CD14-positive monocyte (primary cell): ENCODE data around the gene WDR33. TPM values are rescaled to one million over a fixed set of nuclear protein-coding genes. Genes with fewer than 3 reads are reported as not detected.

ENCODE experiments used
- DNase-seq, 3 donors: peaks; one replicate each; pipeline ENCODE4 v3.0.0-alpha.2; 2011 to 2022
- H2AFZ ChIP-seq: 2 replicates; pipeline ENCODE4 v1.6.0; 2012; ENCODE audit warnings: mild to moderate bottlenecking, low read depth, low read length, inconsistent platforms; ENCODE audit not compliant: insufficient read depth, poor library complexity, severe bottlenecking
- H3K27ac ChIP-seq, 2 donors: 1 replicate in 1 of 2; 2 replicates in 1 of 2; pipeline ENCODE4 v1.5.1; 2012 to 2013; ENCODE audit warnings: low read length in 2 of 2, control low read depth in 1 of 2, inconsistent platforms in 1 of 2, low read depth in 1 of 2, mild to moderate bottlenecking in 1 of 2
- H3K27me3 ChIP-seq, 2 donors: one replicate each; pipeline versions ENCODE4 v1.6.0 to v1.6.1; 2011 to 2013; ENCODE audit warnings: low read length in 2 of 2; ENCODE audit not compliant: control insufficient read depth in 2 of 2, insufficient read depth in 2 of 2
- H3K36me3 ChIP-seq, 2 donors: replicated peaks in 1 of 2; 1 replicate in 1 of 2; 2 replicates in 1 of 2; pipeline versions ENCODE4 v1.5.1 to v1.6.1; 2012 to 2013; ENCODE audit warnings: low read length in 2 of 2, control low read depth in 1 of 2, inconsistent platforms in 1 of 2, mild to moderate bottlenecking in 1 of 2; ENCODE audit not compliant: insufficient read depth in 2 of 2, control insufficient read depth in 1 of 2
- H3K4me1 ChIP-seq, 2 donors: 1 replicate in 1 of 2; 2 replicates in 1 of 2; pipeline versions ENCODE4 v1.5.1 to v1.6.1; 2012 to 2013; ENCODE audit warnings: low read length in 2 of 2, control low read depth in 1 of 2, inconsistent platforms in 1 of 2, mild to moderate bottlenecking in 1 of 2, moderate library complexity in 1 of 2; ENCODE audit not compliant: insufficient read depth in 2 of 2, control insufficient read depth in 1 of 2
- H3K4me2 ChIP-seq: replicated peaks from 2 replicates; pipeline ENCODE3; 2012; ENCODE audit warnings: low read length, moderate library complexity, mild to moderate bottlenecking; ENCODE audit not compliant: poor library complexity, severe bottlenecking; ENCODE audit errors: extremely low read depth
- H3K4me3 ChIP-seq, 3 experiments: fragments of 200-600 bp in 1 of 3; sonication (generic) in 1 of 3; replicated peaks in 1 of 3; 1 replicate in 2 of 3; 2 replicates in 1 of 3; pipeline ENCODE4 v1.5.1; 2011 to 2013; ENCODE audit warnings: low read length in 3 of 3, mild to moderate bottlenecking in 3 of 3, control low read depth in 2 of 3, low read depth in 2 of 3, inconsistent platforms in 1 of 3, moderate library complexity in 1 of 3
- H3K79me2 ChIP-seq: 2 replicates; pipeline ENCODE4 v1.6.0; 2012; ENCODE audit warnings: mild to moderate bottlenecking, control low read depth, inconsistent platforms, low read length, moderate library complexity; ENCODE audit not compliant: insufficient read depth
- H3K9ac ChIP-seq: 2 replicates; pipeline ENCODE4 v1.6.0; 2017; ENCODE audit warnings: low read length, mild to moderate bottlenecking; ENCODE audit not compliant: insufficient read depth, poor library complexity, severe bottlenecking
- H3K9me3 ChIP-seq, 2 donors: replicated peaks in 1 of 2; 1 replicate in 1 of 2; 2 replicates in 1 of 2; pipeline versions ENCODE4 v1.5.1 to v1.6.1; 2012 to 2013; ENCODE audit warnings: low read length in 2 of 2, control low read depth in 1 of 2; ENCODE audit not compliant: control insufficient read depth in 1 of 2, insufficient read depth in 1 of 2
- H4K20me1 ChIP-seq: 2 replicates; pipeline ENCODE4 v1.6.0; 2012; ENCODE audit warnings: mild to moderate bottlenecking, low read length, control low read depth, moderate library complexity; ENCODE audit not compliant: insufficient read depth
- H3K27ac Mint-ChIP-seq, 7 donors: one replicate each; pipeline ENCODE4 v1.8.0; 2020; ENCODE audit warnings: mild to moderate bottlenecking in 7 of 7, mixed read lengths in 7 of 7, moderate library complexity in 6 of 7, inconsistent platforms in 2 of 7
- H3K27me3 Mint-ChIP-seq, 3 donors: one replicate each; pipeline ENCODE4 v1.8.0; 2021 to 2022; ENCODE audit warnings: low read depth in 3 of 3, mild to moderate bottlenecking in 3 of 3, mixed read lengths in 3 of 3, moderate library complexity in 3 of 3, inconsistent platforms in 1 of 3
- H3K36me3 Mint-ChIP-seq, 2 donors: one replicate each; pipeline ENCODE4 v1.8.0; 2020; ENCODE audit warnings: mixed read lengths in 2 of 2, inconsistent platforms in 1 of 2, mild to moderate bottlenecking in 1 of 2
- H3K4me1 Mint-ChIP-seq: one replicate; pipeline ENCODE4 v1.8.0; 2020; ENCODE audit warnings: mild to moderate bottlenecking, mixed read lengths
- H3K4me3 Mint-ChIP-seq, 2 donors: one replicate each; pipeline ENCODE4 v1.8.0; 2020; ENCODE audit warnings: mild to moderate bottlenecking in 2 of 2, mixed read lengths in 2 of 2, moderate library complexity in 1 of 2
- H3K9me3 Mint-ChIP-seq, 7 donors: one replicate each; pipeline ENCODE4 v1.8.0; 2020 to 2022; ENCODE audit warnings: mixed read lengths in 7 of 7, mild to moderate bottlenecking in 6 of 7, moderate library complexity in 6 of 7, inconsistent platforms in 2 of 7
- WGBS: methylation state at CpG from one replicate; pipeline ENCODE4 v1.1.5; 2013; ENCODE audit warnings: missing lambda C conversion rate; ENCODE audit not compliant: insufficient coverage; 5-methylcytosine and 5-hydroxymethylcytosine counted together
- intact Hi-C, 2 donors: fragments of 100-400 bp; cut with micrococcal nuclease; formaldehyde crosslinking; loops; one replicate each; pipeline versions ENCODE4 v1.15.0 to v1.15.1; 2023
- polyA plus RNA-seq, 3 donors: library from polyadenylated mRNA; depleted of rRNA in 1 of 3; unstranded in 2 of 3; stranded (reverse) in 1 of 3; fragments of 300-500 nt in 2 of 3; fragments of >200 nt in 1 of 3; fragmentation: Illumina TruSeq in 2 of 3; gene quantifications; 1 replicate in 2 of 3; 2 replicates in 1 of 3; pipeline ENCODE4 v1.2.3, GENCODE V29; 2012 to 2021
- TF ChIP-seq, protein P1 (sequence below): fragments of 200-600 bp; IDR thresholded peaks from one replicate; pipeline ENCODE4 v1.8.0; 2022; ENCODE audit warnings: antibody characterized with exemption, mild to moderate bottlenecking

The WDR33 gene
- polyA plus RNA-seq, 3 donors: 12.5 to 19.6 (median 12.6) TPM

DNA sequence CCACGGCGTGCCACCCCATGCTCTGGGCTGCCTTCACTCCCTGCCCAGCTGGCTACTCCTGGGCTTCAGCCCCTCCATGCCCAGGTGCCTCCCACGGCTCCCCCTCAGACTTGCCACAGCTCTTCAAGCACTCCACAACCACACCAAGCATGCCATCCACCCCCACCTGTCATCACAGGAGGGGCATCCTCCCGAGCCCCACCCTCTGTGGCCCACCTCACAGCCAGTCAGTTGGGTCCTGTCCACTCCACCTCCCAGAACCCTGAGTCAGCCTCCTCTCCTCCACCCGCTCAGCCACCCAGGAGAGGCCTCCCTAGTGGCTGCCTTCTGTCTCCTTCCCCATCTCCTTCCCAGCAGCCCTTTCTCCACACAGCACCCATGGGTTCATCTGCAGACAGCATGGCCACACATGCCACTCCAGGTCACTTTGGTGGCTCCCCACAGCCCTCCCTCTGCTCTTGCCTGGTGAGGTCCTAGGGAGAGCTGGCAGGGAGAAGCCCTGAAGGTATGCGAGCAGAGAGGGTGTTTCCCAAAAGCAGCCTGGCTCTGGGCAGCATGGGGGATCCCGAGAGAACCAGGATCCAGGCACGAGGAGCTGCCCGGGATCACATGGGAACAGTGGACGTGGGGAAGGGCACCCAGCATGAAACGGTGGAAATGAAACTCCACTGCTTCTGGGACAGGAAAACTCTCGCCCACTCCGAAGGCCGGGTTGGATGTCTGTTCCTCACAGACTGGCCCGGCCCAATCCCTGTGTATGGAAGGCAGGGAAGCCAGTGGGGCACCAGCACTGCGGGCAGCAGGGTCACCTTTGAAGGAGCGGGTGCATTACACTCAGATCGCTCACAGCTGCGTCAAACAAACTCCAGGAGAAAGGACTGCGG lies 138.4 kb downstream of the WDR33 start:
- Histone ChIP-seq H3K27me3 (peaks cover 21 to 52% of the 10 kb centered on the region in 2 donors), H3K4me2 (no peak overlapping the region), H3K9me3 (peaks cover 5 to 7% of the 10 kb centered on the region in 2 donors), H3K4me3 (no peak overlapping the region), H3K79me2 (no peaks in the 10 kb centered on the region), H2AFZ (no peak overlapping the region), H4K20me1 (no peaks in the 10 kb centered on the region), H3K4me1 (peaks cover 7 to 13% of the 10 kb centered on the region in 2 donors), H3K36me3 (no peaks in the 10 kb centered on the region), H3K27ac (no peak overlapping the region), H3K9ac (no peak overlapping the region)
- Mint-ChIP-seq H3K36me3 (peaks cover 3 to 11% of the 10 kb centered on the region in 2 donors), H3K27me3 (peaks cover 64 to 90% (median 67%) of the 10 kb centered on the region in 3 donors), H3K4me1 (peaks cover 10% of the 10 kb centered on the region), H3K9me3 (peaks cover 0 to 9% (median 8%) of the 10 kb centered on the region in 7 donors), H3K27ac (peak overlapping the region in 2 of 7 donors; percentile 4 to 57), H3K4me3 (peak overlapping the region in 1 of 2 donors; percentile 87)
- no peak for DNase-seq
- intact Hi-C loops: no loop called here
- 83% methylated on average over 19 of the region's 20 CpGs for WGBS
- TF ChIP-seq, protein P1, sequence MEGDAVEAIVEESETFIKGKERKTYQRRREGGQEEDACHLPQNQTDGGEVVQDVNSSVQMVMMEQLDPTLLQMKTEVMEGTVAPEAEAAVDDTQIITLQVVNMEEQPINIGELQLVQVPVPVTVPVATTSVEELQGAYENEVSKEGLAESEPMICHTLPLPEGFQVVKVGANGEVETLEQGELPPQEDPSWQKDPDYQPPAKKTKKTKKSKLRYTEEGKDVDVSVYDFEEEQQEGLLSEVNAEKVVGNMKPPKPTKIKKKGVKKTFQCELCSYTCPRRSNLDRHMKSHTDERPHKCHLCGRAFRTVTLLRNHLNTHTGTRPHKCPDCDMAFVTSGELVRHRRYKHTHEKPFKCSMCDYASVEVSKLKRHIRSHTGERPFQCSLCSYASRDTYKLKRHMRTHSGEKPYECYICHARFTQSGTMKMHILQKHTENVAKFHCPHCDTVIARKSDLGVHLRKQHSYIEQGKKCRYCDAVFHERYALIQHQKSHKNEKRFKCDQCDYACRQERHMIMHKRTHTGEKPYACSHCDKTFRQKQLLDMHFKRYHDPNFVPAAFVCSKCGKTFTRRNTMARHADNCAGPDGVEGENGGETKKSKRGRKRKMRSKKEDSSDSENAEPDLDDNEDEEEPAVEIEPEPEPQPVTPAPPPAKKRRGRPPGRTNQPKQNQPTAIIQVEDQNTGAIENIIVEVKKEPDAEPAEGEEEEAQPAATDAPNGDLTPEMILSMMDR: no peak

- WGBS: 84% methylated on average over 9 of the region's 14 CpGs
- Histone ChIP-seq H4K20me1 (no peaks in the 10 kb centered on the region), H3K4me3 (no peak overlapping the region), H3K36me3 (no peaks in the 10 kb centered on the region), H3K4me2 (no peak overlapping the region), H3K4me1 (peaks cover 7 to 13% of the 10 kb centered on the region in 2 donors), H3K9me3 (peaks cover 4 to 5% of the 10 kb centered on the region in 2 donors), H3K79me2 (no peaks in the 10 kb centered on the region), H3K27me3 (peaks cover 20 to 50% of the 10 kb centered on the region in 2 donors), H3K27ac (no peak overlapping the region), H2AFZ (no peak overlapping the region), H3K9ac (no peak overlapping the region)
- Mint-ChIP-seq H3K9me3 (peaks cover 0 to 9% (median 8%) of the 10 kb centered on the region in 7 donors), H3K36me3 (peaks cover 3 to 11% of the 10 kb centered on the region in 2 donors), H3K4me3 (no peak overlapping the region), H3K27ac (no peak overlapping the region), H3K27me3 (peaks cover 60 to 89% (median 66%) of the 10 kb centered on the region in 3 donors), H3K4me1 (peaks cover 10% of the 10 kb centered on the region)
- DNase-seq: no peak
- intact Hi-C loops: no loop called here
- TF ChIP-seq, protein P1: no peak
Observed at GRCh38 chr2:127671557-127672302, 139.2 kb downstream of the WDR33 start.
